Right forelimb (tissue), 1 donor: ENCODE measurements around the gene ZFYVE21.
A peak's percentile ranks its signal among the peaks of the same experiment; 100 is the strongest.

Experiments used
- DNase-seq: peaks from one replicate; pipeline ENCODE4 v3.0.0-alpha.2; 2018

The ZFYVE21 gene

GRCh38 chr14:103692871-103693270 is 22.7 kb upstream of the ZFYVE21 start:
- no peak for DNase-seq

DNA sequence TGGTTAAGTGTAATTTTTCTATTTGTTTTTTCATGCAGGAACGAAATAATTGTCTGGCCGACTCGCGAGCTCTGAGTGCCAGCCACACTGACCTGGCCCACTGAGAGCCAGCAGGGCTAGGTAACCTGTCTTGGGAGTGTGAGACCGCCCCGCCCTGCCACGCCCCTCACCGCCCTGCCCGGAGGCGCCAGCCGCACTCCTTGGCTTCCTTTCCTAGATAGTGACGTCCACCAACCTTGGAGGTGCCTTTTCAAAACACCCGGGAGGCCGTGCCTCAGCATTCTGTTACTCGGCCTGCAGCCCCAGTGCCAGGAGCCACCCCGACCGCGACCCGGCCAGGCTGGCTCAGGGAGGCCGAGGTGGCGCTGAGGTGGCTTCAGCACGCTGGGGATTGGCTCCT is 22.1 kb upstream of the ZFYVE21 start:
- DNase-seq = peak; percentile 25

GRCh38 chr14:103694572-103695026 is 21.0 kb upstream of the ZFYVE21 start:
- DNase-seq = no peak

DNA sequence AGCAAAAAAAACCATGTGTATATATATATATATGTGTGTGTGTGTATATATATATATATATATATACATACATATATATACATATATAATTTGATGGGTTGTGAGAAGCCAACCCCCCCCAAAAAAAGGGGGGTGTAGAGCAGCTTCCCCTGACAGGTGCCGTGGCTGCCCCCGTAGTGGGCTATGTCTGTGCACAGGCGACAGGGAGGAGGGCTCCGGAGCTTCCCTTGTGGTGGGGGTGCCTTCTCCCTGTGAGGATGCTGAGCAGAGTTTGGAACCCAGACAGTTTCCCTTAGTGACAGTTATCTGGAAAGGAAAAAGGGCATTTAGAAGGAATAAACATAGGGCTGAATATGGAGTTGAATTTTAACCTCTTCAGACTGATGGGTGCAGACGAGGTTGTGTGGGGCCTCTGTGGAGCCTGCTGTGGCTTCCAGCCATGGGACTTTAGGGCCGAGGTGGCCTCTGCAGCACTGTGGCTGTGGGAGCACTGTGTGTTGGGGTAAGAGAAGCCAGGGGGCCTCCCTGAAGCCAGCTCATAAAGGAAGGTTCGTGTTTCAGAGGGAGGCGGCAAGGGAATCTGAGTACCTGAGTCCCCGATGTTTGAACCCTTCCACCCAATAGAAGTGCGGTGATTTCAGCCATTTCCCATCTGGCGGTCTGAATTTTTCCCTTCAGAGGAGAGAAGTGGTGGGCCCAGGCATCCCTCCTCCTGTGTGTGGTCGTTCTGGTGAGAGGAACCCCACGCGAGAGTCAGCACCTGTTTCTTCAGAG is 20.1 kb upstream of the ZFYVE21 start:
- DNase-seq = no peak

DNA sequence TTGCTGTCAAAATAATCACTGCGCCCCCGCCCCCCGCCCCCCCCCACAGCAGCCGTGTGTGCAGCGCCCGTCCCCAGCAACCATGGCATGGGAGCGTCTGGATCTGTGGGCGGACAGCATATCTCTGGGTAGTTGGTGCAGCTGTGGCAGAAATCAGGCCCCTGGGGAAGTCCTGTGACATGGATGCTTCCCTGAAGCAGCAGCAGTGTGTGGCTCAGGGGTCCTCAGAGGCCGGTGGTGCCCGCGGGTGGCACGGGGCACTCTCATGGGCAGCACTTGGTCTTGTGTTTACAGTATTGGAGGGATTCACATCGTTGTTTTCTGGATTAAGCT is 19.6 kb upstream of the ZFYVE21 start:
- peak; percentile 63 for DNase-seq

- peak; percentile 75 for DNase-seq
Measured at GRCh38 chr14:103696466-103697071, 19.0 kb upstream of the ZFYVE21 start.

DNA sequence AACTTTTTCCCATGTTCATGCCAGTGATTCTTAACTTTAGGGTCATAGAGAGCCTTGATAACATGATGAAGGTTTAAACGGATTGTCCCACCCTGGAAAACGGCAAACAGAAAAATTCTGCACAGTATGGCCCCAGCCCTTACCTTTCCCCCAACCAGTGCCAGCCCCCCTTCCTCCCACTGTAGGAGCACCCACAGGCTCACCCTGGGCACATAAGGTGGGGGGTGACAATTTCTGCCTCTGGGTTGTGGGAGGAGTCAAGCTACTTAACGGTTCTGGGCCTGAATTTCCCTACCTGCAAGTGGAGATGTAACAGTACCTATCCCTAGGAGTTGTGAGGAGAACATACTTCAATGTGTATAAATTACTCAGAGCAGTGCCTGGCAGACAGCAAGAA is 18.4 kb upstream of the ZFYVE21 start:
- peak; percentile 36 for DNase-seq

- peak; percentile 37 for DNase-seq
Measured at GRCh38 chr14:103697603-103698379, 17.8 kb upstream of the ZFYVE21 start.

DNA sequence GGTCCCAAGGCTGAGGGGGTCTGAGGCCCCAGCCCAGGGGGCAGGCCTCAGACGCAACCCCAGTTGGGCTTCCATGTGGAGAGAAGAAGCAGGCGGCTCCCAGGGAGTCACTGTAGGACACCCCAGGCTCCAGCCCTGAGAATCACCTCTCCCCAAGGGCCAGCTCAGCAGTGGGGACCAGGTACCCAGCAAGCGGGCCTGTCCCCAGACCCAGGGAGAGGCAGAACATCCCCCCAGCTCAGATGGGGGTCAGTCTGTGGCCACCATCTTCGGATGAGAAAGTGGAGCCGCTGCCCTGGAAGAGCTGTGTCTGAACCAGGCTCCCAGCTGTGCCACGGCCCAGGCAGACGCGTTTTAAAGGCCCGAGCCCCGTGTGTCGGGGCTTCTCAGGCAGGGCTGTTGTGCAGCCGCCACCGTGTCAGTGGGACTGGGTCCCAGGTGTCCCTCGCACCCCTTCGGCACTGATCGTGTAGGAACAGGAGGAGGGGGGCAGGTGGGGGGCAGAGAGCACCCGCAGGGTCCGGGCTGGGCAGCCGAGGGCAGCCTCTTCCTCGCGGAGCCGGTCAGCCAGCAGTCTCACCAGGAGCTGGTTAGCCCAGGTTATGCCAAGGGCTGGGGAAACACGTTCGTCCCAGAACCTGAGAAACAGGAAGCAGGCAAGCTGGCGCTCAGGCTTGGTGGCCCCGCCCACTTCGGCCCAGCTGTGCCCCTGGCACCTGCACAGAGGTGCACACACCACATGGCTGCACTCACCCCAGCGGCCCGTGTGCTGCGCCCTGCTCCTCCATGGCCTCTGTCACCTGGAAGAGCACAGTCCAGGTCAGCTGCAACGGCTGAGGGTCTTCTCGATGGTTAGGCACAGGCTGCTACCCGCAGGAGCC is 17.0 kb upstream of the ZFYVE21 start:
- DNase-seq = peak; percentile 35

DNA sequence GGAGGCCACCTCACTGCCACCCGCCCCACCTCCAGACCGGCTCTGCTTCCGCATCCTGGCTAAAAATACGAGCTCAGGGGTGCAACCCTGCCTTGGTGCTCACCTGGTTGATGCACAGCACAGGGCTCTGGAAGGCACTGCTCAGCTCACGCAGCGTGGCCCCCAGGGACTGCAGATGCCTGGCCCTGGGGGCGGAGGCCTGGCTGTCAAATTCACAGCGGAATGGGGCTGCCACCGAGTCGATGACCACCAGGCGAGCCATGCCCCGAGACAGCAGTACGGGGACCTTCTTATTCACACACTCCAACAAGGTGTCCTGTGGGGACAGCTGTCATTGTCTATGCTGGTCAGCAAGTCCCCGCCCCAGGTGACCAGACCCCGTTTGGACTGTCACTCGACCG is 16.3 kb upstream of the ZFYVE21 start:
- peak; percentile 32 for DNase-seq

- DNase-seq = peak; percentile 21
Measured at GRCh38 chr14:103699901-103700752, 15.5 kb upstream of the ZFYVE21 start.

- no peak for DNase-seq
Measured at GRCh38 chr14:103700753-103701490, 14.7 kb upstream of the ZFYVE21 start.

- no peak for DNase-seq
Measured at GRCh38 chr14:103702095-103702494, 13.5 kb upstream of the ZFYVE21 start.

- DNase-seq = no peak
Measured at GRCh38 chr14:103702497-103703432, 12.8 kb upstream of the ZFYVE21 start.

GRCh38 chr14:103703433-103704385 is 11.9 kb upstream of the ZFYVE21 start:
- no peak for DNase-seq

GRCh38 chr14:103704708-103705107 is 10.9 kb upstream of the ZFYVE21 start:
- DNase-seq = no peak

GRCh38 chr14:103705118-103705503 is 10.5 kb upstream of the ZFYVE21 start:
- no peak for DNase-seq

- DNase-seq = no peak
Measured at GRCh38 chr14:103705504-103706284, 9.9 kb upstream of the ZFYVE21 start.
